ENCODE results near the gene PPM1E. TPM values are rescaled to one million over a fixed set of nuclear protein-coding genes. Genes with fewer than 3 reads are reported as not detected.

The PPM1E gene
- total RNA-seq, 1 experiment from 2014 or later, result 7.1 TPM

- TF ChIP-seq, protein P1, sequence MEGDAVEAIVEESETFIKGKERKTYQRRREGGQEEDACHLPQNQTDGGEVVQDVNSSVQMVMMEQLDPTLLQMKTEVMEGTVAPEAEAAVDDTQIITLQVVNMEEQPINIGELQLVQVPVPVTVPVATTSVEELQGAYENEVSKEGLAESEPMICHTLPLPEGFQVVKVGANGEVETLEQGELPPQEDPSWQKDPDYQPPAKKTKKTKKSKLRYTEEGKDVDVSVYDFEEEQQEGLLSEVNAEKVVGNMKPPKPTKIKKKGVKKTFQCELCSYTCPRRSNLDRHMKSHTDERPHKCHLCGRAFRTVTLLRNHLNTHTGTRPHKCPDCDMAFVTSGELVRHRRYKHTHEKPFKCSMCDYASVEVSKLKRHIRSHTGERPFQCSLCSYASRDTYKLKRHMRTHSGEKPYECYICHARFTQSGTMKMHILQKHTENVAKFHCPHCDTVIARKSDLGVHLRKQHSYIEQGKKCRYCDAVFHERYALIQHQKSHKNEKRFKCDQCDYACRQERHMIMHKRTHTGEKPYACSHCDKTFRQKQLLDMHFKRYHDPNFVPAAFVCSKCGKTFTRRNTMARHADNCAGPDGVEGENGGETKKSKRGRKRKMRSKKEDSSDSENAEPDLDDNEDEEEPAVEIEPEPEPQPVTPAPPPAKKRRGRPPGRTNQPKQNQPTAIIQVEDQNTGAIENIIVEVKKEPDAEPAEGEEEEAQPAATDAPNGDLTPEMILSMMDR (conservative IDR thresholded peaks at IDR 0.05), result no peak
- no peak overlapping the region for H4K91ac ChIP-seq (ENCODE audit: insufficient read length, low read depth, low read length)
- H4K5ac ChIP-seq (ENCODE audit: insufficient read length, low read depth, low read length), result no peak overlapping the region
- Mint-ChIP-seq H3K4me3 (no peak overlapping the region), H3K27me3 (ENCODE audit: low read depth) (no peaks in the 10 kb centered on the region), H3K27ac (no peak overlapping the region), H3K9me3 (no peaks in the 10 kb centered on the region), H3K4me1 (no peaks in the 10 kb centered on the region), H3K36me3 (ENCODE audit: insufficient read depth in 1 of 3, low read depth in 3 of 3) (no peaks in the 10 kb centered on the region)
- H3K27me3 ChIP-seq (ENCODE audit: insufficient read depth, low read length), result no peaks in the 10 kb centered on the region
- no peak overlapping the region for H2BK15ac ChIP-seq (ENCODE audit: low read depth, low read length)
- DNase-seq, result no peak
- H4K20me1 ChIP-seq (ENCODE audit: control insufficient read depth, insufficient read depth, insufficient read length), result no peaks in the 10 kb centered on the region
- H3K9ac ChIP-seq (ENCODE audit: extremely low read depth, insufficient read length, low read length), result no peak overlapping the region
- no peaks in the 10 kb centered on the region for H3K4me1 ChIP-seq (ENCODE audit: insufficient read depth, low read length)
- H3K9me3 ChIP-seq (ENCODE audit: control insufficient read depth, low read depth, low read length), result no peaks in the 10 kb centered on the region
- H2AFZ ChIP-seq (ENCODE audit: low read length), result no peak overlapping the region
- H3K79me2 ChIP-seq (ENCODE audit: insufficient read depth, low read length), result no peaks in the 10 kb centered on the region
- H2BK20ac ChIP-seq (ENCODE audit: low read depth, low read length, poor library complexity, severe bottlenecking), result no peak overlapping the region
- H3K4ac ChIP-seq (ENCODE audit: low read depth, low read length), result no peak overlapping the region
- no peak overlapping the region for H3T11ph ChIP-seq (ENCODE audit: low read length)
- H2AK5ac ChIP-seq (ENCODE audit: insufficient read length, low read length), result no peak overlapping the region
- H2BK120ac ChIP-seq (ENCODE audit: low read depth, low read length, poor library complexity, severe bottlenecking), result no peak overlapping the region
- no peak overlapping the region for H3K23ac ChIP-seq (ENCODE audit: insufficient read length, low read depth, low read length)
- no peaks in the 10 kb centered on the region for H3K79me1 ChIP-seq (ENCODE audit: insufficient read depth, low read depth, low read length, poor library complexity, severe bottlenecking)
- H2BK12ac ChIP-seq (ENCODE audit: insufficient read length, low read depth, low read length), result no peak overlapping the region
- H3K23me2 ChIP-seq (ENCODE audit: insufficient read length, low read depth, low read length, poor library complexity, severe bottlenecking), result no peaks in the 10 kb centered on the region
- no peak overlapping the region for H3K27ac ChIP-seq (ENCODE audit: insufficient read length, low read depth, low read length)
- WGBS (ENCODE audit: extremely low coverage, insufficient read length, low lambda C conversion rate), result no CpG with 5 or more reads among the region's 3 CpGs
- no peak overlapping the region for H3K18ac ChIP-seq (ENCODE audit: insufficient read length, low read depth, low read length)
- H2BK5ac ChIP-seq (ENCODE audit: insufficient read length, low read length), result no peak overlapping the region
- H3K14ac ChIP-seq (ENCODE audit: insufficient read depth, low read length), result no peak overlapping the region
- no peak overlapping the region for H3K4me2 ChIP-seq (ENCODE audit: insufficient read depth, insufficient read length, low read length)
- no peak overlapping the region for H3K56ac ChIP-seq (ENCODE audit: insufficient read length, low read depth, low read length)
- H4K8ac ChIP-seq (replicated peaks; ENCODE audit: insufficient read length, low read depth, low read length), result no peak overlapping the region
Observed at GRCh38 chr17:58976541-58976940, 220.9 kb downstream of the PPM1E start.

Data from H9 (cell line).